ENCODE measurements around the gene COL6A3. TPM values are rescaled to one million over a fixed set of nuclear protein-coding genes. Genes with fewer than 3 reads are reported as not detected.
A peak's percentile ranks its signal among the peaks of the same experiment; 100 is the strongest.

The COL6A3 gene
- total RNA-seq, 3 donors from 2014 or later = 20.9 to 235 (median 194) TPM

DNA sequence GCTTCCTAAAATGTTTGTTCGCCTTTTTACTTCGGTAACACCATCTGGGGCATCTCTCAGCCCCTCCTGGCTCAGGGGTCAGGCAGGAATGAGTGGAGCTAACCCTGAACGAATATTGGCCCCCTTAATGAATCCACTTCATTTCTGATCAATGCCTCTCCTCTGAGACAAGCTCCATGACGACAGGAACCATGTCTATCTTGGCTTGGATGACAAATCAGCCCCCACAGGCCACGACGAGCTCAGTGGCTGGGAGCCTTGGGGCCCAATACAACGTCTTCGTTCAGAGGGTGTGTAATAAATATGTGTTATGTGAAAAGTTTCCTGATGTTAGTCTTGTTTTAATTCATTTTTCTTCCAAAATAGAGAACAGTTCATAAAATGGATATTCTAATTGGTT lies 133.0 kb downstream of the COL6A3 start:
- Histone ChIP-seq H3K9me3 (no peaks in the 10 kb centered on the region), H3K36me3 (ENCODE audit: low read depth) (no peaks in the 10 kb centered on the region), H3K4me1 (ENCODE audit: low read depth) (no peaks in the 10 kb centered on the region), H3K4me3 (no peak overlapping the region)
- no peak for ATAC-seq
- no peak for DNase-seq
- intact Hi-C loops (cut with DNase I, micrococcal nuclease) = no loop called here
- TF ChIP-seq, protein P1, sequence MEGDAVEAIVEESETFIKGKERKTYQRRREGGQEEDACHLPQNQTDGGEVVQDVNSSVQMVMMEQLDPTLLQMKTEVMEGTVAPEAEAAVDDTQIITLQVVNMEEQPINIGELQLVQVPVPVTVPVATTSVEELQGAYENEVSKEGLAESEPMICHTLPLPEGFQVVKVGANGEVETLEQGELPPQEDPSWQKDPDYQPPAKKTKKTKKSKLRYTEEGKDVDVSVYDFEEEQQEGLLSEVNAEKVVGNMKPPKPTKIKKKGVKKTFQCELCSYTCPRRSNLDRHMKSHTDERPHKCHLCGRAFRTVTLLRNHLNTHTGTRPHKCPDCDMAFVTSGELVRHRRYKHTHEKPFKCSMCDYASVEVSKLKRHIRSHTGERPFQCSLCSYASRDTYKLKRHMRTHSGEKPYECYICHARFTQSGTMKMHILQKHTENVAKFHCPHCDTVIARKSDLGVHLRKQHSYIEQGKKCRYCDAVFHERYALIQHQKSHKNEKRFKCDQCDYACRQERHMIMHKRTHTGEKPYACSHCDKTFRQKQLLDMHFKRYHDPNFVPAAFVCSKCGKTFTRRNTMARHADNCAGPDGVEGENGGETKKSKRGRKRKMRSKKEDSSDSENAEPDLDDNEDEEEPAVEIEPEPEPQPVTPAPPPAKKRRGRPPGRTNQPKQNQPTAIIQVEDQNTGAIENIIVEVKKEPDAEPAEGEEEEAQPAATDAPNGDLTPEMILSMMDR (IDR thresholded peaks at IDR 0.05) = no peak

DNA sequence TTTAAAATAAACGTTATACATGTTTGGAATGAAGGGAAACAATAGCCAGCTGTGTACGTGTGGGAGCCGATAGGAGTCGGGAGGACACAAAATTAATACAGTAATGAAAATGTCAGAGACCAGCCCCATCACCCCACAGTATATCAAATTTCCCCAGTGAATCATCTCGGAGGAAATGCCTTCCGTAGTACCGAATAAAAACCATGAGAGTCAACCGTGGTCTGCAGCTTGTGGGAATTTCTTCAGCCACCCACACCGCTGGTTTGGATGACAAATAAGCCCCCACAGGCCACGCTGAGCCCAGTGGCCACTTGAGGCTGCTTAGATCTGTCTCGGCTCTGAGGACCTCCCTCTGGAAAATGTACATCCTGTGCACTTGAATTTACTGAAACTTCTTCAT lies 133.7 kb downstream of the COL6A3 start:
- Histone ChIP-seq H3K36me3 (ENCODE audit: low read depth) (no peaks in the 10 kb centered on the region), H3K4me1 (ENCODE audit: low read depth) (no peaks in the 10 kb centered on the region), H3K9me3 (no peaks in the 10 kb centered on the region), H3K4me3 (no peak overlapping the region)
- ATAC-seq (peak; percentile 24), DNase-seq (no peak)
- TF ChIP-seq, protein P1 (IDR thresholded peaks at IDR 0.05) = no peak
- intact Hi-C loops (cut with DNase I, micrococcal nuclease) = no loop called here

DNA sequence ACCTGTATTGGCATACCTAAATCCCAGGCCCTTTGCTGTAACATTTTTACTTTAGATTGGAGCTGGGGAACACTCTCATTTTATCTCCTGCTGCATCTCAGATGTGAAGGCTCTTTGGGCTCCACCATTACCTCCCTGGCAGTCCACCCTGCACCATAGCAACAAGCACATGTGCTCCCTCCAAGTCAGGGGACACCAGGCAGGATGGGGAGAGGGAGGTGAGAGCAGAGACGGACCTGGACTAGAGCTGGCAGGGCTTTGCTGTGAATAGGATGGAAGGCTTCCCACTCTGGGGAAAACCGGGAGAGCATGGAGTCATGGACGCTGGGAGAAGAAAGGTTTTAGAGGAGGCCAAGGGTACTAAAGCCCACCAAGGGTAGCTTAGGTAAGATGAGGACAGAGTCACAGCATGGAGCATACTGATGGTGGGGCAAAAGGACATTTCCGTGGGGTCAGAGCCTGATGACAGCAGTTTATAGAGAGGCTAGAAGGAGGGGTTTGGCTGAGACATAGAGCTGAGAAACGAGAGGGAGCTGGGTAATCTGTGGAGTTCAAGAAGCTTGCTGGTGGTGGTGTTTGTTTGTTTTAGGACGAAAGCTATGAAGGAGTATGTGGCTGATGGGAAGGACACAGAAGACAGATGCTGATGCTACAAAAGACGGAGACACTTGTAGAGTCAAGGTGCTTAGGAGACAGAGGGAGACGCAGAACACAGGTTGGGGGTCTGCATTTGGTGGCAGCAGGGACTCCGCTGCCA lies 134.8 kb downstream of the COL6A3 start:
- H3K4me3 ChIP-seq = no peak overlapping the region
- TF ChIP-seq, protein P1 (IDR thresholded peaks at IDR 0.05) = no peak
- no peaks in the 10 kb centered on the region for H3K36me3 ChIP-seq (ENCODE audit: low read depth)
- ATAC-seq = no peak
- H3K4me1 ChIP-seq (ENCODE audit: low read depth) = no peaks in the 10 kb centered on the region
- intact Hi-C loops (cut with DNase I, micrococcal nuclease) = no loop called here
- H3K9me3 ChIP-seq = no peaks in the 10 kb centered on the region
- no peak for DNase-seq

DNA sequence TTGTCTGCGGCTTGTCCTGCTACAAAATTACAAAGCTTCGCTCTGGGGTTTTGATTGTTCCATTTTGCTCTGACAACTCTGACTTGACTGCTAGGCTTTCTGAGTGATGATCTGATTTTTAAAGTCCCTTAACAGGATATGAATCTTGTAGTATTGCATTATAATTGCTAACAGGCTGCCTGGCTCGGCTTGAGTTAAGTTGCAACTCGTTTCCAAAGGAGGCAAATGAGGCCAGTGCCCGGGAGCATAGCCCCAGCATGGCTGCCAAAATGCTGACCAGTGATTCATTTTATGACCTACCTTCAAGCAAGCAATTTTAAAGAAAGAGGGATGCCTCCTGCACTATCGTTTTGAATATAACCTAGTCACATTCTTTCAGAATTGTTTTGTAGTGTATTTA lies 135.4 kb downstream of the COL6A3 start:
- ATAC-seq = peak; percentile 23

DNA sequence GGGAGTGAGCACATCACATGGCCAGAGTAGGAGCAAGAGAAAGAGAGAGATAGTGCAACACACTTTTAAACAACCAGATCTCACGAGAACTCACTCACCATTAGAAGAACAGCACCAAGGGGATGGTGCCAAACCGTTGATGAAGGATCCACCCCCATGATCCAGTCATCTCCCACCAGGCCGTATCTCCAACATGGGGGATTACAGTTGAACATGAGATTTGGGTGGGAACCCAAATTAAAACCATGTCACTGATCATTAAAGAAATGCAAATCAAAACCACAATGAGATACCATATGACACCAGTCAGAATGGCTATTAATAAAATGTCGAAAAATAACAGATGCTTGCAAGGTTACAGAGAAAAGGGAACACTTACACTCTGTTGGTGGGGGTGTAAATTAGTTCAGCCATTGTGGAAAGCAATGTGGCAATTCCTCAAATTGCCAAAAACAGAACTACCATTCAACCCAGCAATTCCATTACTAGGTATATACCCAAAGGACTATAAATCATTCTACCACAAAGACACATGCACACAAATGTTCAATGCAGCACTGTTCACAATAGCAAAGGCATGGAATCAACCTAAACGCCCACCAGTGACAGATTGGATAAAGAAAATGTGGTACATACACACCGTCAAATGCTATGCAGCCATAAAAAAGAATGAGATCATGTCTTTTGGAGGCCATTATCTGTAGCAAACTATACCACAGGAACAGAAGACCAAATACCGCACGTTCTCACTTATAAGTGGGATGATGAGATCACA lies 137.1 kb downstream of the COL6A3 start:
- TF ChIP-seq, protein P1 (IDR thresholded peaks at IDR 0.05) = no peak
- no peak for ATAC-seq
- intact Hi-C loops (cut with DNase I, micrococcal nuclease) = no loop called here

More for the DNA sequence above, 135.4 kb downstream of the COL6A3 start:
- TF ChIP-seq, protein P1 (IDR thresholded peaks at IDR 0.05) = no peak
- Histone ChIP-seq H3K9me3 (no peaks in the 10 kb centered on the region), H3K4me3 (no peak overlapping the region), H3K4me1 (ENCODE audit: low read depth) (no peaks in the 10 kb centered on the region), H3K36me3 (ENCODE audit: low read depth) (no peaks in the 10 kb centered on the region)
- DNase-seq = no peak
- intact Hi-C loops (cut with DNase I, micrococcal nuclease) = no loop called here

More for the DNA sequence above, 137.1 kb downstream of the COL6A3 start:
- no peak for DNase-seq
- Histone ChIP-seq H3K9me3 (no peaks in the 10 kb centered on the region), H3K4me3 (no peak overlapping the region), H3K36me3 (ENCODE audit: low read depth) (no peaks in the 10 kb centered on the region), H3K4me1 (ENCODE audit: low read depth) (no peaks in the 10 kb centered on the region)

Other genes starting within 250 kb of the COL6A3 start
- 100 to 1,000 TPM in 2 of 3 donors, 10 to 100 TPM in 1; 46.8 to 133 (median 121) TPM for gene MLPH, start 73.1 kb upstream of the COL6A3 start, total RNA-seq
- gene PRLH, start 152.4 kb upstream of the COL6A3 start, total RNA-seq = not detected
- 10 to 100 TPM; 25.8 to 95.2 (median 62.8) TPM for gene RAB17, start 176.6 kb upstream of the COL6A3 start, total RNA-seq
- gene LRRFIP1, start 213.4 kb upstream of the COL6A3 start, total RNA-seq = 100 to 1,000 TPM; 114 to 157 (median 120) TPM